HepG2 (cell line): Measurements from ENCODE around the gene TTYH2. TPM values are rescaled to one million over a fixed set of nuclear protein-coding genes. Genes with fewer than 3 reads are reported as not detected.
A peak's percentile ranks its signal among the peaks of the same experiment; 100 is the strongest.

Experiments
- ATAC-seq: fragments of 200-7000 bp; cut with Tn5 transposase; 3 replicates; pipeline ENCODE4 v1.9.1; 2020; ENCODE audit warnings: mild to moderate bottlenecking, moderate library complexity
- BruUV-seq: library from RNA; stranded (reverse); fragments of 400-500 nt; replicated peaks from 2 replicates; lab custom pipeline; 2021; lab: Mats Ljungman, UMichigan
- CTCF ChIA-PET: fragments of 300-600 bp; formaldehyde crosslinking; extraction: SDS; loops from one replicate; lab custom pipeline; 2021; ENCODE audit warnings: low total read pairs, inconsistent platforms, low intra/inter-chr PET ratio; lab: Yijun Ruan, JAX
- POLR2A ChIA-PET: fragments of 350-600 bp; sonication (Branson Sonifier 250); formaldehyde crosslinking; loops from one replicate; lab custom pipeline; 2020; ENCODE audit warnings: antibody characterized with exemption, inconsistent platforms; lab: Yijun Ruan, JAX
- DNase-seq: peaks from one replicate; pipeline ENCODE4 v3.0.0-alpha.2; 2015; ENCODE audit warnings: low spot score
- FAIRE-seq: peaks from 3 replicates; lab custom pipeline; 2011; peaks lifted over from hg19 to GRCh38; lab: Jason Lieb, UNC
- H2AFZ ChIP-seq: one replicate; pipeline ENCODE4 v1.6.1; 2011; ENCODE audit warnings: low read length, inconsistent platforms
- H3K27ac ChIP-seq: fragments of 300-600 bp; 3 replicates; pipeline ENCODE4 v1.8.0; 2011; ENCODE audit warnings: mixed run types, mild to moderate bottlenecking, mixed read lengths, low read length, inconsistent platforms; ENCODE audit not compliant: insufficient read depth; ENCODE audit errors: extremely low read length
- H3K27me3 ChIP-seq, 2 experiments: fragments of 200-600 bp in 1 of 2; 2 replicates in 1 of 2; 3 replicates in 1 of 2; pipeline versions ENCODE4 v1.6.0 to v1.8.0; 2011; ENCODE audit warnings: low read length in 2 of 2, mild to moderate bottlenecking in 2 of 2, moderate library complexity in 2 of 2, inconsistent platforms in 1 of 2; ENCODE audit not compliant: insufficient read depth in 2 of 2, control insufficient read depth in 1 of 2
- H3K36me3 ChIP-seq, 2 experiments: fragments of 200-600 bp in 1 of 2; replicated peaks in 1 of 2; 2 replicates in 1 of 2; 3 replicates in 1 of 2; pipeline versions ENCODE4 v1.5.1 to v1.8.0; 2011; ENCODE audit warnings: low read length in 2 of 2, inconsistent platforms in 1 of 2; ENCODE audit not compliant: insufficient read depth in 2 of 2, control insufficient read depth in 1 of 2
- H3K4me1 ChIP-seq: 2 replicates; pipeline ENCODE4 v1.5.1; 2012; ENCODE audit warnings: low read length, inconsistent platforms; ENCODE audit not compliant: insufficient read depth
- H3K4me2 ChIP-seq: 2 replicates; pipeline ENCODE4 v1.6.0; 2011; ENCODE audit warnings: low read depth, low read length, inconsistent platforms
- H3K4me3 ChIP-seq, 3 experiments: fragments of 200-600 bp in 1 of 3; sonication (generic), shearing (Covaris generic) in 1 of 3; replicated peaks in 1 of 3; 2 replicates each; pipeline ENCODE4 v1.5.1; 2011 to 2016; ENCODE audit warnings: low read length in 3 of 3, inconsistent platforms in 2 of 3, low read depth in 2 of 3, mild to moderate bottlenecking in 2 of 3, control low read depth in 1 of 3, mixed read lengths in 1 of 3; ENCODE audit not compliant: insufficient read depth in 1 of 3
- H3K79me2 ChIP-seq: one replicate; pipeline ENCODE4 v1.6.1; 2011; ENCODE audit warnings: low read length, inconsistent platforms; ENCODE audit not compliant: insufficient read depth
- H3K9ac ChIP-seq: 2 replicates; pipeline ENCODE4 v1.6.0; 2011; ENCODE audit warnings: mild to moderate bottlenecking, low read depth, low read length, inconsistent platforms; ENCODE audit not compliant: insufficient read depth
- H3K9me3 ChIP-seq: 2 replicates; pipeline ENCODE4 v1.5.1; 2012; ENCODE audit warnings: mild to moderate bottlenecking, low read length
- H4K20me1 ChIP-seq: 2 replicates; pipeline ENCODE4 v1.6.0; 2011; ENCODE audit warnings: inconsistent platforms, mild to moderate bottlenecking, low read length, moderate library complexity; ENCODE audit not compliant: insufficient read depth
- GATAD2A ChIP-seq: IDR thresholded peaks from 2 replicates; pipeline ENCODE4 v1.6.1; 2016
- GLMP ChIP-seq: sonication (generic); formaldehyde crosslinking; IDR thresholded peaks from 2 replicates; pipeline ENCODE4 v1.9.0; 2021; ENCODE audit warnings: missing genetic modification reagents, mild to moderate bottlenecking, borderline replicate concordance
- GRHL1 ChIP-seq: sonication (generic); formaldehyde crosslinking; conservative IDR thresholded peaks from 2 replicates; pipeline ENCODE4 v1.8.0; 2022; ENCODE audit warnings: missing genetic modification reagents
- MBNL3 ChIP-seq: fragments of 250-450 bp; sonication (Bioruptor Pico); conservative IDR thresholded peaks from 2 replicates; pipeline ENCODE4 v1.8.0; 2022; ENCODE audit warnings: mild to moderate bottlenecking, inconsistent platforms
- POGZ ChIP-seq: sonication (generic); formaldehyde crosslinking; IDR thresholded peaks from 2 replicates; pipeline ENCODE4 v1.4.0; 2020; ENCODE audit warnings: mild to moderate bottlenecking, missing genetic modification reagents
- RBAK ChIP-seq: sonication (generic); formaldehyde crosslinking; IDR thresholded peaks from 2 replicates; pipeline ENCODE4 v1.5.1; 2020; ENCODE audit warnings: mild to moderate bottlenecking, missing genetic modification reagents
- RBM39 ChIP-seq: fragments of 200-400 bp; formaldehyde crosslinking; IDR thresholded peaks from one replicate; pipeline ENCODE4 v1.6.1; 2018; ENCODE audit warnings: antibody characterized with exemption, mild to moderate bottlenecking, low read depth, low read length; ENCODE audit not compliant: poor library complexity, severe bottlenecking
- RCOR2 ChIP-seq: IDR thresholded peaks from 2 replicates; pipeline ENCODE4 v1.6.1; 2016; ENCODE audit warnings: missing biosample characterization, missing genetic modification reagents
- RXRA ChIP-seq: sonication (generic); formaldehyde crosslinking; IDR thresholded peaks from 2 replicates; pipeline ENCODE4 v1.5.1; 2020; ENCODE audit warnings: missing genetic modification reagents
- SPEN ChIP-seq: sonication (generic); formaldehyde crosslinking; IDR thresholded peaks from 2 replicates; pipeline ENCODE4 v1.5.1; 2020; ENCODE audit warnings: low read depth, mild to moderate bottlenecking, missing genetic modification reagents
- TBP ChIP-seq: sonication (generic); formaldehyde crosslinking; IDR thresholded peaks from 2 replicates; pipeline ENCODE4 v1.5.0; 2020; ENCODE audit warnings: missing genetic modification reagents
- XRCC5 ChIP-seq: fragments of 200-400 bp; formaldehyde crosslinking; optimal IDR thresholded peaks from 2 replicates; pipeline ENCODE3; 2017; ENCODE audit warnings: mild to moderate bottlenecking, low read length
- ZC3H4 ChIP-seq: sonication (generic); formaldehyde crosslinking; IDR thresholded peaks from 2 replicates; pipeline ENCODE4 v1.4.0; 2020; ENCODE audit warnings: missing genetic modification reagents, borderline replicate concordance
- ZFY ChIP-seq: sonication (generic); formaldehyde crosslinking; IDR thresholded peaks from 2 replicates; pipeline ENCODE4 v1.4.0; 2020; ENCODE audit warnings: missing genetic modification reagents
- ZNF550 ChIP-seq: sonication (generic); formaldehyde crosslinking; IDR thresholded peaks from 2 replicates; pipeline ENCODE4 v1.4.0; 2020; ENCODE audit warnings: mild to moderate bottlenecking, missing genetic modification reagents, borderline replicate concordance
- ZNF564 ChIP-seq: sonication (generic); formaldehyde crosslinking; IDR thresholded peaks from 2 replicates; pipeline ENCODE4 v1.8.1; 2023; ENCODE audit warnings: mild to moderate bottlenecking, missing genetic modification reagents
- ZNF749 ChIP-seq: sonication (generic); formaldehyde crosslinking; IDR thresholded peaks from 2 replicates; pipeline ENCODE4 v1.8.0; 2022; ENCODE audit warnings: mild to moderate bottlenecking, missing genetic modification reagents, moderate library complexity, borderline replicate concordance
- WGBS: methylation state at CpG from one replicate; pipeline ENCODE4 v1.1.6; 2017; ENCODE audit warnings: low lambda C conversion rate; 5-methylcytosine and 5-hydroxymethylcytosine counted together
- in situ Hi-C: cut with HindIII; loops from 2 replicates; pipeline ENCODE4 v1.10.0; 2017; ENCODE audit warnings: low pct_unique_long_range_greater_than_20kb; ENCODE audit not compliant: extremely low pct_ligation_motif_present
- intact Hi-C: fragments of 100-400 bp; cut with micrococcal nuclease; formaldehyde crosslinking; loops from one replicate; pipeline ENCODE4 v1.10.0; 2022; ENCODE audit not compliant: unreplicated experiment
- polyA plus RNA-seq, 8 experiments: library from polyadenylated mRNA; depleted of rRNA in 3 of 8; stranded (reverse) in 7 of 8; unstranded in 1 of 8; fragments of >200 nt; fragmentation: Illumina TruSeq in 4 of 8; extraction: Trizol in 4 of 8; gene quantifications; 2 replicates each; pipeline versions ENCODE4 v1.2.1 to v1.2.3, GENCODE V29; 2011 to 2016; ENCODE audit warnings: low read depth in 4 of 8, missing spikeins in 1 of 8, mixed read lengths in 1 of 8; ENCODE audit not compliant: insufficient read depth in 1 of 8
- total RNA-seq, 5 experiments: library from RNA; depleted of rRNA; stranded (reverse); fragments of >200 nt; fragmentation: Illumina TruSeq; extraction: Trizol; gene quantifications; 2 replicates each; pipeline ENCODE4 v1.2.3, GENCODE V29; 2016; ENCODE audit warnings: low read depth in 1 of 5

The TTYH2 gene
- total and polyA plus RNA-seq, 2 of the 13 experiments (the other 11 are each of a cell fraction or from before 2014, with no cell fraction given), result 0.77 to 0.96 TPM

DNA sequence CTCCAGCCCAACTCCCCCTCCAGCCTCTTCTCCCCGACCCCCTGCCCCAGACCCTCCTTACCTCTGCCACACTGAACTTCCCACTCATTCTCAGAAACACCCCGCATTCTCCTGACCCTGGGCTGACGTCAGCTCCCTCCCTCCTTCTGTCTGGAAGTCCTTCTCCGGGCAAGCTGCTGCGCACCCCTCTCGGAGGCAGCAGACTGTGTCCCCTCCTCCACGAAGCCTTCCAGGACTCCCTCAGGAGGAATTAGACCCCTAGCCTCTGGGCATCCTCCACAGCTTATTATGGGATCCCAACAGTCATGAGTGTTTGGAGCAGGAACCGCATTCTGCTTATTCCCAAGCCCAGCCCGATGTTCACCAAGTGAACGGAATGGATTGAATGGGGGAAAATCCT lies 13.3 kb upstream of the TTYH2 start:
- H3K9ac ChIP-seq, result no peak overlapping the region
- no peak for ATAC-seq

More for the DNA sequence above, 13.3 kb upstream of the TTYH2 start:
- intact Hi-C loops, result loop anchor here (10.0 kb wide), 2 partner anchors 255 to 405 kb away; no protein-coding TSS in a partner anchor
- H3K4me1 ChIP-seq, result peaks cover 6% of the 10 kb centered on the region
- CTCF ChIA-PET, result interaction anchor here (1.2 to 1.9 kb wide), 2 partner anchors 110 to 201 kb away, joined by 3 to 16 read pairs; no protein-coding TSS in a partner anchor
- FAIRE-seq (no peak), DNase-seq (no peak)
- peaks cover 25 to 79% of the 10 kb centered on the region in 2 experiments for H3K27me3 ChIP-seq
- H3K9me3 ChIP-seq, result no peaks in the 10 kb centered on the region
- 20% methylated on average over 9 of the region's 10 CpGs for WGBS
- in situ Hi-C loops, result no loop called here
- no peak overlapping the region; a peak in 1 of 6 replicates for H3K4me3 ChIP-seq
- H3K36me3 ChIP-seq, result peaks cover 2 to 4% of the 10 kb centered on the region in 2 experiments
- H3K27ac ChIP-seq, result no peak overlapping the region
- H2AFZ ChIP-seq, result no peak overlapping the region
- H3K4me2 ChIP-seq, result peak overlapping the region; percentile 78; the same call in 1 of the 2 replicates
- TF ChIP-seq GRHL1 (CRISPR knock-in tag) (no peak), ZFY (no peak), RBM39 (no peak), RCOR2 (CRISPR knock-in tag) (no peak), SPEN (CRISPR knock-in tag) (0 out of 2 replicates have a peak, but pooled peaks have one; percentile 27), MBNL3 (CRISPR knock-in tag) (no peak), RXRA (CRISPR knock-in tag) (no peak), ZNF749 (CRISPR knock-in tag) (no peak), TBP (CRISPR knock-in tag) (no peak), GATAD2A (CRISPR knock-in tag) (no peak), ZC3H4 (CRISPR knock-in tag) (no peak), POGZ (0 out of 2 replicates have a peak, but pooled peaks have one; percentile 10), ZNF564 (no peak), XRCC5 (no peak), ZNF550 (no peak), GLMP (CRISPR knock-in tag) (no peak), RBAK (no peak)
- TF ChIP-seq, all 625 proteins: peak for 2
- no TSS peak for BruUV-seq
- peaks cover 15% of the 10 kb centered on the region for H4K20me1 ChIP-seq
- peaks cover 17% of the 10 kb centered on the region for H3K79me2 ChIP-seq
- POLR2A ChIA-PET, result interaction anchor here (1.0 to 1.5 kb wide), 2 partner anchors 8 to 110 kb away, joined by 3 to 5 read pairs; no protein-coding TSS in a partner anchor
